ENCODE data around the gene PLEKHM3.
A peak's percentile ranks its signal among the peaks of the same experiment; 100 is the strongest.

PLEKHM3 gene

DNA sequence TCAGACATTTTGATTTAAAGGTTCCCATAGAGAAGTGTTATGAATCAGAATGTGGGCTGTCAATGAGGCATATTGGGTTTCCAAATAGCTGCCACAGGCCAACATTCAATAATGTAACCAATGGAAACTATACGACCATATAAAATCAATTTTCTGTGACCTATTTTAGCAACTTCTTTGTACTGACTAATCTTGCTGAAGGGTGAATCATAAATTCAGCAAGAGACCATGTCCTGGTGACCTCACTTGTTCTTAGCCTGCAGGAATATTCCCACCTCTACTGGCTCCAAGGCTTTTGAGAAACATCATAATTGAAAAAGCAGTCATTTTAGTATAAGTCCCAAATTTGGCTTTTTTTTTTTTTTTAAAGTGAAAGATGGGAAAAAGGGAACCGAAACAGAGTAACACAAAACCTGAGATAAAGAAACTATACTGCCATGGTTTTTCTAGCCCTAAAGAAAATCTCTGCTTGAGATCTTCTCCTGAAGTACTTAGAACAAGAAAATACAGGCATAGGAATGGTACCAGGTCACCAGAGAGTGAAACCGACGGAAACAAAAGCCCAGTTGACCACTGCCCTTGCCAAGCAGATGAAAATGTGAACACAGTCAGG is 32.1 kb downstream of the PLEKHM3 start:
- no peak overlapping the region for H2BK12ac ChIP-seq (ENCODE audit: low read length in 2 of 2)
- no peaks in the 10 kb centered on the region for H3K4me1 ChIP-seq (ENCODE audit: control insufficient read depth, insufficient read depth, low read depth, low read length)
- H2BK5ac ChIP-seq (ENCODE audit: low read depth, low read length, poor library complexity, severe bottlenecking): no peak overlapping the region
- H3K14ac ChIP-seq (ENCODE audit: low read length in 2 of 2): no peak overlapping the region
- no peak overlapping the region for H3K4me3 ChIP-seq (ENCODE audit: insufficient read depth in 1 of 2, low read depth in 1 of 2, low read length in 2 of 2)
- no peaks in the 10 kb centered on the region for H3K27me3 ChIP-seq (ENCODE audit: control insufficient read depth in 1 of 2, insufficient read depth in 1 of 2, low read length in 2 of 2)
- H3K27ac ChIP-seq (ENCODE audit: low read length, poor library complexity, severe bottlenecking): no peak overlapping the region
- H3K4ac ChIP-seq (ENCODE audit: low read depth in 1 of 2, low read length in 2 of 2): no peak overlapping the region
- no peak overlapping the region for H2BK15ac ChIP-seq (ENCODE audit: low read depth, poor library complexity, severe bottlenecking)
- H3K9ac ChIP-seq (ENCODE audit: low read length): peak overlapping the region; percentile 50
- H4K8ac ChIP-seq (ENCODE audit: low read length): no peak overlapping the region
- WGBS: 93% methylated on average over 3 of the region's 4 CpGs
- H3K79me1 ChIP-seq (replicated peaks; ENCODE audit: low read length, poor library complexity, severe bottlenecking): peaks cover 15% of the 10 kb centered on the region
- H2AK5ac ChIP-seq (ENCODE audit: low read length, severe bottlenecking): no peak overlapping the region
- H4K91ac ChIP-seq (ENCODE audit: low read length): no peak overlapping the region
- H3K4me2 ChIP-seq (ENCODE audit: low read length, poor library complexity, severe bottlenecking): no peak overlapping the region
- H2BK120ac ChIP-seq (ENCODE audit: low read depth, low read length): no peak overlapping the region
- H3K18ac ChIP-seq (ENCODE audit: low read depth in 1 of 2, low read length in 2 of 2): no peak overlapping the region
- no peaks in the 10 kb centered on the region for H3K36me3 ChIP-seq (ENCODE audit: control insufficient read depth in 1 of 2, insufficient read depth in 2 of 2, low read depth in 1 of 2, low read length in 2 of 2)
- no peak overlapping the region for H3K23ac ChIP-seq (ENCODE audit: low read length in 2 of 2)
- H3K9me3 ChIP-seq (ENCODE audit: control insufficient read depth, low read length): no peaks in the 10 kb centered on the region
- no peak overlapping the region for H2AFZ ChIP-seq (ENCODE audit: low read depth, low read length)
- no peak for DNase-seq

DNA sequence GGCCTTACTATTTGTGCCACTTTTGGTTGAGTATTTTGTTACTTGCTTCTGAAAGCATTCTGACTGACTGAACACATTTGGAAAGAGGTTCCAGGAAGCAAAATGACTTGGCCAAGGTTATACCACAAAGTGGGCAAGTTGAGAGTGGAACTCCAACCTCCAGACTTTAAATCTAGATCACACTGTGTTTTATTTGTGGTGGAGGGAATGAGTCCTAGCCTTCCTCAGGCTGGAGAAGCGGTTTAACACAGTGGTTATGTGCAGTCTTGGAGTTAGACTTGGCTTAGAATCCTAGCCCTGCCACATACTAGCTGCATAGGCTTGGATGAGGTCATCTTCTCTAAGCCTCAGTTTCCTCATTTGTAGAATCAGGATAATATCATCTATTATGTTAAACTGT is 33.4 kb downstream of the PLEKHM3 start:
- H2BK15ac ChIP-seq (ENCODE audit: low read depth, poor library complexity, severe bottlenecking): no peak overlapping the region
- peaks cover 19% of the 10 kb centered on the region for H3K79me1 ChIP-seq (replicated peaks; ENCODE audit: low read length, poor library complexity, severe bottlenecking)
- H3K9ac ChIP-seq (ENCODE audit: low read length): no peak overlapping the region
- no peak overlapping the region for H3K14ac ChIP-seq (ENCODE audit: low read length in 2 of 2)
- no peak overlapping the region for H3K4ac ChIP-seq (ENCODE audit: low read depth in 1 of 2, low read length in 2 of 2)
- no peak overlapping the region for H2BK5ac ChIP-seq (ENCODE audit: low read depth, low read length, poor library complexity, severe bottlenecking)
- no peak overlapping the region for H3K18ac ChIP-seq (ENCODE audit: low read depth in 1 of 2, low read length in 2 of 2)
- H3K4me2 ChIP-seq (ENCODE audit: low read length, poor library complexity, severe bottlenecking): no peak overlapping the region
- H4K91ac ChIP-seq (ENCODE audit: low read length): no peak overlapping the region
- no peak overlapping the region for H3K23ac ChIP-seq (ENCODE audit: low read length in 2 of 2)
- no peaks in the 10 kb centered on the region for H3K36me3 ChIP-seq (ENCODE audit: control insufficient read depth in 1 of 2, insufficient read depth in 2 of 2, low read depth in 1 of 2, low read length in 2 of 2)
- DNase-seq: no peak
- no peak overlapping the region for H2BK12ac ChIP-seq (ENCODE audit: low read length in 2 of 2)
- H2AFZ ChIP-seq (ENCODE audit: low read depth, low read length): no peak overlapping the region
- H3K9me3 ChIP-seq (ENCODE audit: control insufficient read depth, low read length): no peaks in the 10 kb centered on the region
- H3K27ac ChIP-seq (ENCODE audit: low read length, poor library complexity, severe bottlenecking): no peak overlapping the region
- 100% methylated on average over 1 of the region's 1 CpG for WGBS
- H2AK5ac ChIP-seq (ENCODE audit: low read length, severe bottlenecking): no peak overlapping the region
- no peak overlapping the region for H3K4me3 ChIP-seq (ENCODE audit: insufficient read depth in 1 of 2, low read depth in 1 of 2, low read length in 2 of 2)
- no peaks in the 10 kb centered on the region for H3K4me1 ChIP-seq (ENCODE audit: control insufficient read depth, insufficient read depth, low read depth, low read length)
- H3K27me3 ChIP-seq (ENCODE audit: control insufficient read depth in 1 of 2, insufficient read depth in 1 of 2, low read length in 2 of 2): no peaks in the 10 kb centered on the region
- no peak overlapping the region for H4K8ac ChIP-seq (ENCODE audit: low read length)
- H2BK120ac ChIP-seq (ENCODE audit: low read depth, low read length): no peak overlapping the region

DNA sequence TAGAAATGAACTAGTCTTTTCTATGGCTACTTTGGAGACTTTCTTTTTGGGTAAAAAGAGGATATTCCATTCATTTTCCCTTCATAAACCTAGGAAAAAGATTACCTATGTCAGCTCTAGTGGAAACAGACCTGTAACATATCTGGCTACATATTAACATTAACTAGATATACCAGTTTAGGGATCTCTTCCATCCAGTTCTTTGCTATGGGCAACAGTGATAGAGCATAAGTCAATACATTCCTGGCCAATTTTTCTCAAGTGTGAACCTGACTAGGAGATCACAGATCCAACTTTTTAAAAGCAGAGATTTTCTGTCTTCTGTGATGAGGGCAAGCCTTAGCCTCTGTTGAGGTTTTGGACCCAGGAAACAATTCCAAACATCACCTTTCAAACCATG is 34.5 kb downstream of the PLEKHM3 start:
- no peak overlapping the region for H2BK12ac ChIP-seq (ENCODE audit: low read length in 2 of 2)
- no peak overlapping the region for H2AK5ac ChIP-seq (ENCODE audit: low read length, severe bottlenecking)
- no peak overlapping the region for H2BK5ac ChIP-seq (ENCODE audit: low read depth, low read length, poor library complexity, severe bottlenecking)
- no peak overlapping the region for H4K8ac ChIP-seq (ENCODE audit: low read length)
- H3K23ac ChIP-seq (ENCODE audit: low read length in 2 of 2): no peak overlapping the region
- no peak for DNase-seq
- no peak overlapping the region for H3K4me2 ChIP-seq (ENCODE audit: low read length, poor library complexity, severe bottlenecking)
- H3K4ac ChIP-seq (ENCODE audit: low read depth in 1 of 2, low read length in 2 of 2): no peak overlapping the region
- peaks cover 18% of the 10 kb centered on the region for H3K79me1 ChIP-seq (replicated peaks; ENCODE audit: low read length, poor library complexity, severe bottlenecking)
- H3K27ac ChIP-seq (ENCODE audit: low read length, poor library complexity, severe bottlenecking): no peak overlapping the region
- no peaks in the 10 kb centered on the region for H3K4me1 ChIP-seq (ENCODE audit: control insufficient read depth, insufficient read depth, low read depth, low read length)
- H3K36me3 ChIP-seq (ENCODE audit: control insufficient read depth in 1 of 2, insufficient read depth in 2 of 2, low read depth in 1 of 2, low read length in 2 of 2): no peaks in the 10 kb centered on the region
- H3K9me3 ChIP-seq (ENCODE audit: control insufficient read depth, low read length): no peaks in the 10 kb centered on the region
- no peak overlapping the region for H4K91ac ChIP-seq (ENCODE audit: low read length)
- no peak overlapping the region for H2BK15ac ChIP-seq (ENCODE audit: low read depth, poor library complexity, severe bottlenecking)
- no peak overlapping the region for H2AFZ ChIP-seq (ENCODE audit: low read depth, low read length)
- H3K14ac ChIP-seq (ENCODE audit: low read length in 2 of 2): no peak overlapping the region
- H2BK120ac ChIP-seq (ENCODE audit: low read depth, low read length): no peak overlapping the region
- H3K18ac ChIP-seq (ENCODE audit: low read depth in 1 of 2, low read length in 2 of 2): no peak overlapping the region
- H3K4me3 ChIP-seq (ENCODE audit: insufficient read depth in 1 of 2, low read depth in 1 of 2, low read length in 2 of 2): no peak overlapping the region
- H3K27me3 ChIP-seq (ENCODE audit: control insufficient read depth in 1 of 2, insufficient read depth in 1 of 2, low read length in 2 of 2): no peaks in the 10 kb centered on the region
- no peak overlapping the region for H3K9ac ChIP-seq (ENCODE audit: low read length)

- Histone ChIP-seq H2AFZ (ENCODE audit: low read depth, low read length) (no peak overlapping the region), H3K14ac (ENCODE audit: low read length in 2 of 2) (no peak overlapping the region), H3K9me3 (ENCODE audit: control insufficient read depth, low read length) (no peaks in the 10 kb centered on the region), H3K4ac (ENCODE audit: low read depth in 1 of 2, low read length in 2 of 2) (no peak overlapping the region), H2BK5ac (ENCODE audit: low read depth, low read length, poor library complexity, severe bottlenecking) (no peak overlapping the region), H3K18ac (ENCODE audit: low read depth in 1 of 2, low read length in 2 of 2) (no peak overlapping the region), H3K27ac (ENCODE audit: low read length, poor library complexity, severe bottlenecking) (no peak overlapping the region), H2AK5ac (ENCODE audit: low read length, severe bottlenecking) (no peak overlapping the region), H3K36me3 (ENCODE audit: control insufficient read depth in 1 of 2, insufficient read depth in 2 of 2, low read depth in 1 of 2, low read length in 2 of 2) (no peaks in the 10 kb centered on the region), H3K4me2 (ENCODE audit: low read length, poor library complexity, severe bottlenecking) (no peak overlapping the region), H3K9ac (ENCODE audit: low read length) (no peak overlapping the region), H3K4me1 (ENCODE audit: control insufficient read depth, insufficient read depth, low read depth, low read length) (no peaks in the 10 kb centered on the region), H2BK12ac (ENCODE audit: low read length in 2 of 2) (no peak overlapping the region), H2BK120ac (ENCODE audit: low read depth, low read length) (no peak overlapping the region), H3K79me1 (replicated peaks; ENCODE audit: low read length, poor library complexity, severe bottlenecking) (peaks cover 19% of the 10 kb centered on the region), H4K91ac (ENCODE audit: low read length) (no peak overlapping the region), H2BK15ac (ENCODE audit: low read depth, poor library complexity, severe bottlenecking) (no peak overlapping the region), H3K27me3 (ENCODE audit: control insufficient read depth in 1 of 2, insufficient read depth in 1 of 2, low read length in 2 of 2) (no peaks in the 10 kb centered on the region), H4K8ac (ENCODE audit: low read length) (no peak overlapping the region), H3K4me3 (ENCODE audit: insufficient read depth in 1 of 2, low read depth in 1 of 2, low read length in 2 of 2) (no peak overlapping the region), H3K23ac (ENCODE audit: low read length in 2 of 2) (no peak overlapping the region)
- 98% methylated on average over 3 of the region's 3 CpGs for WGBS
- DNase-seq: no peak
These were observed 36.4 kb downstream of the PLEKHM3 start for GRCh38 chr2:207988975-207989374.
